GM12878 (cell line): ENCODE data around the gene HSD17B10.

Source experiments
- EP300 ChIP-seq, 2 experiments: fragments of 150-350 bp in 1 of 2; IDR thresholded peaks; 2 replicates each; pipeline ENCODE4 v1.6.1; 2011 to 2012; ENCODE audit warnings: low read depth in 2 of 2, low read length in 2 of 2, borderline replicate concordance in 1 of 2, improper control_type of control experiment in 1 of 2, inconsistent platforms in 1 of 2; ENCODE audit not compliant: control insufficient read depth in 1 of 2
- EZH2 ChIP-seq: IDR thresholded peaks from 2 replicates; pipeline ENCODE4 v1.6.1; 2012; ENCODE audit warnings: low read depth, mild to moderate bottlenecking, control low read depth, inconsistent platforms, low read length, borderline replicate concordance; ENCODE audit not compliant: control insufficient read depth
- GABPA ChIP-seq: IDR thresholded peaks from 2 replicates; pipeline ENCODE4 v1.6.1; 2014; ENCODE audit warnings: antibody characterized with exemption, low read depth, mild to moderate bottlenecking, inconsistent platforms
- NFIC ChIP-seq: IDR thresholded peaks from 2 replicates; pipeline ENCODE4 v1.6.1; 2012; ENCODE audit warnings: low read depth, mild to moderate bottlenecking, inconsistent platforms, low read length, moderate library complexity
- SIN3A ChIP-seq: IDR thresholded peaks from 2 replicates; pipeline ENCODE4 v1.6.1; 2012; ENCODE audit warnings: low read depth, low read length, improper control_type of control experiment
- SUZ12 ChIP-seq: fragments of 200-600 bp; sonication (generic); IDR thresholded peaks from one replicate; pipeline ENCODE4 v1.6.1; 2018; ENCODE audit warnings: antibody characterized with exemption, mild to moderate bottlenecking; ENCODE audit not compliant: unreplicated experiment
- TAF1 ChIP-seq: IDR thresholded peaks from 2 replicates; pipeline ENCODE4 v1.6.1; 2011; ENCODE audit warnings: mild to moderate bottlenecking, low read depth, low read length, borderline replicate concordance
- ZNF24 ChIP-seq: fragments of 450-650 bp; IDR thresholded peaks from 2 replicates; pipeline ENCODE4 v1.6.1; 2017; ENCODE audit warnings: antibody characterized with exemption, mild to moderate bottlenecking
- TF ChIP-seq, protein P1 (sequence below): IDR thresholded peaks from 2 replicates; pipeline ENCODE4 v1.6.1; 2012; ENCODE audit warnings: mild to moderate bottlenecking, low read depth, low read length
- TF ChIP-seq, protein P2 (sequence below), 3 experiments: IDR thresholded peaks in 2 of 3; conservative IDR thresholded peaks in 1 of 3; 2 replicates each; pipeline ENCODE4 v1.5.1; 2011; ENCODE audit warnings: low read depth in 3 of 3, low read length in 3 of 3, mild to moderate bottlenecking in 3 of 3, control low read depth in 2 of 3, moderate library complexity in 2 of 3, inconsistent platforms in 1 of 3, mixed read lengths in 1 of 3; ENCODE audit not compliant: control insufficient read depth in 2 of 3, insufficient read depth in 1 of 3; ENCODE audit errors: extremely low read depth in 1 of 3

DNA sequence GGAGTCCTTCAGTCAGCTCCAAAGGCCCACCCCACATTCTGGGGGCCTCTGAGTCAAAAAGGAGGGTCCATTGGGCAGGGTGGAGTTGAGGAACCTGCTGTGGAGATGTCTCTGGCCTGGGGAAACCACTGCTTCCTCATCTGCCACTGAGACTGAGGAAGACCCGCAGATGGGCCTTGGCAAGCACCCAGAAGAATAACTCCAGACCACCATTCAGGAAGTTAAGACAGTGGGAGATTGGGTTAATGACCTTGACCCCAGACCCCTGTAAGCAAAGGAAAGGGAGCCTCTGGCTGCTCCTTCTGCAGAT lies 8.1 kb upstream of the HSD17B10 start:
- no peak for TF ChIP-seq EZH2
- no peak for TF ChIP-seq EP300 (IDR thresholded peaks at IDR 0.05; ENCODE audit: borderline replicate concordance in 1 of 2, control insufficient read depth in 1 of 2, low read depth in 2 of 2, low read length in 2 of 2)
- TF ChIP-seq, protein P1, sequence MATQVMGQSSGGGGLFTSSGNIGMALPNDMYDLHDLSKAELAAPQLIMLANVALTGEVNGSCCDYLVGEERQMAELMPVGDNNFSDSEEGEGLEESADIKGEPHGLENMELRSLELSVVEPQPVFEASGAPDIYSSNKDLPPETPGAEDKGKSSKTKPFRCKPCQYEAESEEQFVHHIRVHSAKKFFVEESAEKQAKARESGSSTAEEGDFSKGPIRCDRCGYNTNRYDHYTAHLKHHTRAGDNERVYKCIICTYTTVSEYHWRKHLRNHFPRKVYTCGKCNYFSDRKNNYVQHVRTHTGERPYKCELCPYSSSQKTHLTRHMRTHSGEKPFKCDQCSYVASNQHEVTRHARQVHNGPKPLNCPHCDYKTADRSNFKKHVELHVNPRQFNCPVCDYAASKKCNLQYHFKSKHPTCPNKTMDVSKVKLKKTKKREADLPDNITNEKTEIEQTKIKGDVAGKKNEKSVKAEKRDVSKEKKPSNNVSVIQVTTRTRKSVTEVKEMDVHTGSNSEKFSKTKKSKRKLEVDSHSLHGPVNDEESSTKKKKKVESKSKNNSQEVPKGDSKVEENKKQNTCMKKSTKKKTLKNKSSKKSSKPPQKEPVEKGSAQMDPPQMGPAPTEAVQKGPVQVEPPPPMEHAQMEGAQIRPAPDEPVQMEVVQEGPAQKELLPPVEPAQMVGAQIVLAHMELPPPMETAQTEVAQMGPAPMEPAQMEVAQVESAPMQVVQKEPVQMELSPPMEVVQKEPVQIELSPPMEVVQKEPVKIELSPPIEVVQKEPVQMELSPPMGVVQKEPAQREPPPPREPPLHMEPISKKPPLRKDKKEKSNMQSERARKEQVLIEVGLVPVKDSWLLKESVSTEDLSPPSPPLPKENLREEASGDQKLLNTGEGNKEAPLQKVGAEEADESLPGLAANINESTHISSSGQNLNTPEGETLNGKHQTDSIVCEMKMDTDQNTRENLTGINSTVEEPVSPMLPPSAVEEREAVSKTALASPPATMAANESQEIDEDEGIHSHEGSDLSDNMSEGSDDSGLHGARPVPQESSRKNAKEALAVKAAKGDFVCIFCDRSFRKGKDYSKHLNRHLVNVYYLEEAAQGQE, result no peak
- no peak for TF ChIP-seq SIN3A
- TF ChIP-seq ZNF24, result no peak
- TF ChIP-seq, protein P2, sequence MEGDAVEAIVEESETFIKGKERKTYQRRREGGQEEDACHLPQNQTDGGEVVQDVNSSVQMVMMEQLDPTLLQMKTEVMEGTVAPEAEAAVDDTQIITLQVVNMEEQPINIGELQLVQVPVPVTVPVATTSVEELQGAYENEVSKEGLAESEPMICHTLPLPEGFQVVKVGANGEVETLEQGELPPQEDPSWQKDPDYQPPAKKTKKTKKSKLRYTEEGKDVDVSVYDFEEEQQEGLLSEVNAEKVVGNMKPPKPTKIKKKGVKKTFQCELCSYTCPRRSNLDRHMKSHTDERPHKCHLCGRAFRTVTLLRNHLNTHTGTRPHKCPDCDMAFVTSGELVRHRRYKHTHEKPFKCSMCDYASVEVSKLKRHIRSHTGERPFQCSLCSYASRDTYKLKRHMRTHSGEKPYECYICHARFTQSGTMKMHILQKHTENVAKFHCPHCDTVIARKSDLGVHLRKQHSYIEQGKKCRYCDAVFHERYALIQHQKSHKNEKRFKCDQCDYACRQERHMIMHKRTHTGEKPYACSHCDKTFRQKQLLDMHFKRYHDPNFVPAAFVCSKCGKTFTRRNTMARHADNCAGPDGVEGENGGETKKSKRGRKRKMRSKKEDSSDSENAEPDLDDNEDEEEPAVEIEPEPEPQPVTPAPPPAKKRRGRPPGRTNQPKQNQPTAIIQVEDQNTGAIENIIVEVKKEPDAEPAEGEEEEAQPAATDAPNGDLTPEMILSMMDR (IDR thresholded peaks at IDR 0.05 in 2 of 3, conservative IDR thresholded peaks at IDR 0.05 in 1 of 3; ENCODE audit: control insufficient read depth in 2 of 3, extremely low read depth in 1 of 3, insufficient read depth in 1 of 3, low read depth in 3 of 3, low read length in 3 of 3), result no peak
- no peak for TF ChIP-seq SUZ12
- TF ChIP-seq TAF1, result no peak
- TF ChIP-seq NFIC, result no peak
- no peak for TF ChIP-seq GABPA
